ENCODE results near the gene OR2T11.

DNA sequence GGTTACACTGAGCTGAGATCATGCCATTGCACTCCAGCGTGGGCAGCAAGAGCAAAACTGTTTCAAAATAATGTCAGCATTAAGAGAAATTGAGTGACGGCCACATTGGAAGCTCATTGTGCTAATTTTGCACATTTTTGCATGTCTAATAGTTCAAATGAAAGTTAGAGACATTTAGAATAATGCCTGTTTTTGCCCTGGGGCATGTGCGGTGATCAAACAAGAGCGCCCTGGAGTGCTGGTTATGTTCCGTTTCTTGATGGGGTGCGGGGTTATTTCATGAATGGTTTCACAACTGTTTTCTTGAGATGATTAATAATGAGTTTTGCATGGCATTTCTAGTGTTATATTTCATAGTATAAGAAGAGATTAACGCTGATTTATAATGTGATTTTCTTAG is 13.1 kb downstream of the OR2T11 start:
- TF ChIP-seq, protein P1, sequence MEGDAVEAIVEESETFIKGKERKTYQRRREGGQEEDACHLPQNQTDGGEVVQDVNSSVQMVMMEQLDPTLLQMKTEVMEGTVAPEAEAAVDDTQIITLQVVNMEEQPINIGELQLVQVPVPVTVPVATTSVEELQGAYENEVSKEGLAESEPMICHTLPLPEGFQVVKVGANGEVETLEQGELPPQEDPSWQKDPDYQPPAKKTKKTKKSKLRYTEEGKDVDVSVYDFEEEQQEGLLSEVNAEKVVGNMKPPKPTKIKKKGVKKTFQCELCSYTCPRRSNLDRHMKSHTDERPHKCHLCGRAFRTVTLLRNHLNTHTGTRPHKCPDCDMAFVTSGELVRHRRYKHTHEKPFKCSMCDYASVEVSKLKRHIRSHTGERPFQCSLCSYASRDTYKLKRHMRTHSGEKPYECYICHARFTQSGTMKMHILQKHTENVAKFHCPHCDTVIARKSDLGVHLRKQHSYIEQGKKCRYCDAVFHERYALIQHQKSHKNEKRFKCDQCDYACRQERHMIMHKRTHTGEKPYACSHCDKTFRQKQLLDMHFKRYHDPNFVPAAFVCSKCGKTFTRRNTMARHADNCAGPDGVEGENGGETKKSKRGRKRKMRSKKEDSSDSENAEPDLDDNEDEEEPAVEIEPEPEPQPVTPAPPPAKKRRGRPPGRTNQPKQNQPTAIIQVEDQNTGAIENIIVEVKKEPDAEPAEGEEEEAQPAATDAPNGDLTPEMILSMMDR (IDR thresholded peaks at IDR 0.05; ENCODE audit: insufficient read depth, low read depth, low read length): no peak
- no peak for TF ChIP-seq EZH2 (IDR thresholded peaks at IDR 0.05; ENCODE audit: insufficient read depth, low read length)

All from astrocyte (in vitro differentiated cells and primary cell).